Sigmoid colon (tissue), 7 donors: ENCODE data around the gene JAG2. TPM values are rescaled to one million over a fixed set of nuclear protein-coding genes. Genes with fewer than 3 reads are reported as not detected.
"Not testable (repeated sequence)": the region's sequence is repeated elsewhere in the genome, so short reads cannot be mapped to it uniquely, and the experiment has no call there.

Experiments used
- DNase-seq: peaks from one replicate; pipeline ENCODE4 v3.0.0-alpha.2; 2019
- H3K27ac ChIP-seq, 4 donors: fragments of 200-600 bp; sonication (generic); one replicate each; pipeline ENCODE4 v1.5.1; 2016 to 2019; ENCODE audit warnings: mild to moderate bottlenecking in 1 of 4
- H3K27me3 ChIP-seq, 3 donors: fragments of 200-600 bp; sonication (generic); one replicate each; pipeline ENCODE4 v1.5.1; 2019; ENCODE audit warnings: mild to moderate bottlenecking in 1 of 3
- H3K36me3 ChIP-seq, 4 donors: fragments of 200-600 bp; sonication (generic); one replicate each; pipeline ENCODE4 v1.5.1; 2016 to 2019
- H3K4me1 ChIP-seq, 4 donors: fragments of 200-600 bp; sonication (generic); one replicate each; pipeline ENCODE4 v1.5.1; 2017 to 2019
- H3K4me3 ChIP-seq, 4 donors: fragments of 200-600 bp; sonication (generic); one replicate each; pipeline ENCODE4 v1.5.1; 2017 to 2019; ENCODE audit warnings: mild to moderate bottlenecking in 2 of 4, moderate library complexity in 1 of 4
- H3K9me3 ChIP-seq, 4 donors: fragments of 200-600 bp in 3 of 4; sonication (generic) in 3 of 4; one replicate each; pipeline versions ENCODE4 v1.5.1 to v1.6.1; 2013 to 2019
- CTCF ChIP-seq, 4 experiments: fragments of 450-650 bp in 3 of 4; fragments of 200-600 bp in 1 of 4; IDR thresholded peaks; one replicate each; pipeline ENCODE4 v1.5.1; 2016 to 2019; ENCODE audit warnings: antibody characterized with exemption in 4 of 4, mild to moderate bottlenecking in 3 of 4, moderate library complexity in 2 of 4
- EP300 ChIP-seq, 4 donors: sonication (generic); formaldehyde crosslinking; IDR thresholded peaks; one replicate each; pipeline ENCODE4 v1.6.1; 2017; ENCODE audit warnings: antibody characterized with exemption in 4 of 4
- POLR2A ChIP-seq, 2 donors: fragments of 450-650 bp; IDR thresholded peaks; one replicate each; pipeline ENCODE4 v1.6.1; 2016; ENCODE audit warnings: antibody characterized with exemption in 2 of 2, mild to moderate bottlenecking in 2 of 2, moderate library complexity in 2 of 2
- POLR2AphosphoS5 ChIP-seq, 4 donors: sonication (generic); formaldehyde crosslinking; IDR thresholded peaks; one replicate each; pipeline ENCODE4 v1.6.1; 2017; ENCODE audit warnings: antibody characterized with exemption in 4 of 4
- WGBS, 2 donors: extraction: QIAGEN DNeasy Blood & Tissue Kit; methylation state at CpG; one replicate each; pipeline ENCODE4 v1.1.7; 2013; 5-methylcytosine and 5-hydroxymethylcytosine counted together
- intact Hi-C: fragments of 100-400 bp; cut with DNase I; formaldehyde crosslinking; loops from one replicate; pipeline ENCODE4 v1.15.1; 2023
- polyA plus RNA-seq, 3 donors: library from polyadenylated mRNA; stranded (reverse); fragments of 200-250 nt; gene quantifications; one replicate each; pipeline ENCODE4 v1.2.3, GENCODE V29; 2013
- total RNA-seq, 4 donors: library from RNA; depleted of rRNA; stranded (reverse); fragments of >200 nt; gene quantifications; one replicate each; pipeline ENCODE4 v1.1.0, GENCODE V29; 2016
- donor health status: healthy with polysubstance abuse.
- donor health status: Bipolar disorder and iron deficiency.
- donor health status: healthy.

Gene JAG2
- total and polyA plus RNA-seq, 7 donors: 0.60 to 12.3 (median 3.2) TPM

GRCh38 chr14:105118646-105119407 is 49.7 kb downstream of the JAG2 start:
- DNase-seq: no peak
- intact Hi-C loops: no loop called here
- WGBS, 2 donors: 27 to 42% methylated on average over 11 of the region's 11 CpGs
- Histone ChIP-seq H3K36me3 (no peaks in the 10 kb centered on the region), H3K27ac (no peak overlapping the region), H3K27me3 (no peaks in the 10 kb centered on the region), H3K4me1 (no peaks in the 10 kb centered on the region), H3K4me3 (no peak overlapping the region), H3K9me3 (peaks cover 0 to 9% (median 7%) of the 10 kb centered on the region in 4 donors)
- TF ChIP-seq POLR2AphosphoS5 (IDR thresholded peaks at IDR 0.05) (no peak), EP300 (IDR thresholded peaks at IDR 0.05) (no peak), CTCF (IDR thresholded peaks at IDR 0.05) (no peak), POLR2A (IDR thresholded peaks at IDR 0.05) (no peak)

GRCh38 chr14:105117710-105118385 is 50.7 kb downstream of the JAG2 start:
- intact Hi-C loops: no loop called here
- 94% methylated on average over 7 of the region's 7 CpGs for WGBS, 2 donors
- H3K27ac ChIP-seq: no peak overlapping the region
- DNase-seq: no peak
- peaks cover 0 to 9% (median 7%) of the 10 kb centered on the region in 4 donors for H3K9me3 ChIP-seq
- TF ChIP-seq POLR2AphosphoS5 (IDR thresholded peaks at IDR 0.05): no peak
- no peak for TF ChIP-seq CTCF (IDR thresholded peaks at IDR 0.05)
- no peak for TF ChIP-seq EP300 (IDR thresholded peaks at IDR 0.05)
- no peak for TF ChIP-seq POLR2A (IDR thresholded peaks at IDR 0.05)
- no peak overlapping the region for H3K4me3 ChIP-seq
- no peaks in the 10 kb centered on the region for H3K27me3 ChIP-seq
- no peaks in the 10 kb centered on the region for H3K4me1 ChIP-seq
- H3K36me3 ChIP-seq: no peaks in the 10 kb centered on the region

GRCh38 chr14:105117257-105117646 is 51.3 kb downstream of the JAG2 start:
- Histone ChIP-seq H3K27ac (no peak overlapping the region), H3K9me3 (peaks cover 0 to 9% (median 7%) of the 10 kb centered on the region in 4 donors), H3K4me1 (no peaks in the 10 kb centered on the region), H3K27me3 (no peaks in the 10 kb centered on the region), H3K4me3 (no peak overlapping the region), H3K36me3 (no peaks in the 10 kb centered on the region)
- 90 to 91% methylated on average over 2 of the region's 2 CpGs for WGBS, 2 donors
- DNase-seq: no peak
- TF ChIP-seq CTCF (IDR thresholded peaks at IDR 0.05): no peak
- TF ChIP-seq POLR2AphosphoS5 (IDR thresholded peaks at IDR 0.05): no peak
- TF ChIP-seq POLR2A (IDR thresholded peaks at IDR 0.05): no peak
- intact Hi-C loops: no loop called here

GRCh38 chr14:105116451-105117256 is 51.9 kb downstream of the JAG2 start:
- no peak overlapping the region for H3K4me3 ChIP-seq
- WGBS, 2 donors: 91 to 93% methylated on average over 11 to 12 of the region's 12 CpGs
- H3K9me3 ChIP-seq: peaks cover 0 to 6% (median 2%) of the 10 kb centered on the region in 4 donors
- no peaks in the 10 kb centered on the region for H3K27me3 ChIP-seq
- TF ChIP-seq CTCF (IDR thresholded peaks at IDR 0.05) (no peak), POLR2A (IDR thresholded peaks at IDR 0.05) (no peak), POLR2AphosphoS5 (IDR thresholded peaks at IDR 0.05) (no peak), EP300 (IDR thresholded peaks at IDR 0.05) (no peak)
- no peak for DNase-seq
- H3K36me3 ChIP-seq: no peaks in the 10 kb centered on the region
- no peaks in the 10 kb centered on the region for H3K4me1 ChIP-seq
- no peak overlapping the region for H3K27ac ChIP-seq
- intact Hi-C loops: no loop called here

GRCh38 chr14:105109243-105109642 is 59.3 kb downstream of the JAG2 start:
- H3K4me3 ChIP-seq, DNase-seq, intact Hi-C loops, H3K36me3 ChIP-seq, H3K27ac ChIP-seq, H3K4me1 ChIP-seq, H3K9me3 ChIP-seq: not testable (repeated sequence)
- H3K27me3 ChIP-seq: peaks cover 0 to 19% (median 0%) of the 10 kb centered on the region in 3 donors
- 89 to 93% methylated on average over 8 of the region's 8 CpGs for WGBS, 2 donors
